Measurements from ENCODE around the gene TXNIP. TPM values are rescaled to one million over a fixed set of nuclear protein-coding genes. Genes with fewer than 3 reads are reported as not detected.
A peak's percentile ranks its signal among the peaks of the same experiment; 100 is the strongest.

The TXNIP gene
- total and polyA plus RNA-seq, 2 donors (not counting 1 experiment from before 2014, with no cell fraction given), result 542 to 1,651 TPM

DNA sequence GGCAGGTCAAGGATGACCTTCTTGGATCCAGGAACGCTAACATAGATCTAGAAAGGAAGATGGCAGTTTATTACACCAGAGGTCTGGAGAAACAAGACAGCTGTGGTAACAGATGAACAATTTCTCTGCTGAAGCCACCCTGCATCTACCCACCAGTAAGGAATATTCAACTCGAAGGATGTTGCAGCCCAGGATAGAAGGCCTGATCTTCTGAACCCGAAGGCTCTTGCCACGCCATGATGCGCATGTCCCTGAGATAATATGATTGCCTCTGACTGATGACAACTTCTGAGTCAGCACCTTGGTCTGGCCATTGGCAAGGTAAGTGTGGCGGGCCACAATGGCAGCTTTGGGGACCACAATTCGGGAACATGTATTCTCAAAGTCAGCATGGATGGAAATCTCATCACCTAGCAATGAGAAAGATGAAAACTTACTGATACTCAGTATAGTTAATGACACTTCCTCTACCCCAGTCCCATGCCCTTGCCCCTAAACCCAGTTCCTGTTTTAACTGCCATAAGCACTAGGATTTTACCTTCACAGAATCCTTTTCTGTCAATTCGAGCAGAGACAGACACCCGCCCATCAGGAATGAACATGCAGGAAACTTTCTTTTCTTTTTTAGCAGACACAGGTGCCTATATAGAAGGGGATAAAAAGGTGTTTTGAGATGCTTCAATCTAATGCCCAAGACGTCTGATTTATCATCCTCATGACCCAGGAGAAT is 1.8 kb downstream of the TXNIP start:
- POLR2A ChIA-PET, result interaction anchor here (0.7 to 12.1 kb wide), 9 partner anchors 8 to 30 kb away, joined by 3 to 131 read pairs (median 5); partner anchors contain the start of genes ANKRD34A and POLR3GL
- peaks cover 12 to 40% of the 10 kb centered on the region in 2 experiments for H3K36me3 ChIP-seq (replicated peaks in 1 of 2; ENCODE audit: control extremely low read depth in 1 of 2, control insufficient read depth in 1 of 2, extremely low read depth in 1 of 2, insufficient read depth in 2 of 2, low read length in 1 of 2)
- peak overlapping the region; percentile 18 to 82 for H3K27ac ChIP-seq (ENCODE audit: low read length in 2 of 2)
- H3K4me3 ChIP-seq (ENCODE audit: control extremely low read depth in 1 of 5, extremely low read depth in 1 of 5, insufficient read depth in 1 of 5, low read depth in 2 of 5, low read length in 4 of 5), result peak overlapping the region; percentile 81 to 100 (median 95)
- DNase-seq (peak; percentile 40), ATAC-seq (ENCODE audit: low read depth) (no peak)
- peaks cover 46% of the 10 kb centered on the region for H3K79me2 ChIP-seq (ENCODE audit: control insufficient read depth, insufficient read depth, low read length)
- Mint-ChIP-seq H3K9me3 (ENCODE audit: insufficient read depth) (no peaks in the 10 kb centered on the region), H3K4me3 (peak overlapping the region; percentile 95), H3K4me1 (peaks cover 77% of the 10 kb centered on the region), H3K27me3 (no peaks in the 10 kb centered on the region), H3K27ac (peak overlapping the region; percentile 100)
- peaks cover 39% of the 10 kb centered on the region for H4K20me1 ChIP-seq (ENCODE audit: control insufficient read depth, insufficient read depth, low read length, poor library complexity, severe bottlenecking)
- 13% methylated on average over 7 of the region's 10 CpGs for WGBS (ENCODE audit: insufficient coverage)
- CTCF ChIA-PET, result interaction anchor here (11.7 to 14.8 kb wide), 2 partner anchors 14 kb away, joined by 135 to 207 read pairs; no protein-coding TSS in a partner anchor
- no peaks in the 10 kb centered on the region for H3K9me3 ChIP-seq (ENCODE audit: control extremely low read depth in 1 of 3, control insufficient read depth in 2 of 3, insufficient read depth in 1 of 3, low read length in 2 of 3)
- peaks cover 47 to 60% of the 10 kb centered on the region in 2 donors for H3K4me1 ChIP-seq (ENCODE audit: control insufficient read depth in 2 of 2, insufficient read depth in 2 of 2, low read length in 2 of 2)
- H3K27me3 ChIP-seq (replicated peaks in 1 of 4; ENCODE audit: control extremely low read depth in 1 of 4, control insufficient read depth in 3 of 4, insufficient read depth in 4 of 4, low read length in 3 of 4), result no peaks in the 10 kb centered on the region
- H3K9ac ChIP-seq (ENCODE audit: low read length), result peak overlapping the region; percentile 81
- intact Hi-C loops (cut with micrococcal nuclease), result loop anchor here (5.0 kb wide), 1 partner anchor 137 kb away; the partner anchor contains the start of gene PIAS3
- peak overlapping the region; percentile 80 for H3K4me2 ChIP-seq (replicated peaks; ENCODE audit: low read depth, low read length, poor library complexity, severe bottlenecking)
- TF ChIP-seq, protein P1, sequence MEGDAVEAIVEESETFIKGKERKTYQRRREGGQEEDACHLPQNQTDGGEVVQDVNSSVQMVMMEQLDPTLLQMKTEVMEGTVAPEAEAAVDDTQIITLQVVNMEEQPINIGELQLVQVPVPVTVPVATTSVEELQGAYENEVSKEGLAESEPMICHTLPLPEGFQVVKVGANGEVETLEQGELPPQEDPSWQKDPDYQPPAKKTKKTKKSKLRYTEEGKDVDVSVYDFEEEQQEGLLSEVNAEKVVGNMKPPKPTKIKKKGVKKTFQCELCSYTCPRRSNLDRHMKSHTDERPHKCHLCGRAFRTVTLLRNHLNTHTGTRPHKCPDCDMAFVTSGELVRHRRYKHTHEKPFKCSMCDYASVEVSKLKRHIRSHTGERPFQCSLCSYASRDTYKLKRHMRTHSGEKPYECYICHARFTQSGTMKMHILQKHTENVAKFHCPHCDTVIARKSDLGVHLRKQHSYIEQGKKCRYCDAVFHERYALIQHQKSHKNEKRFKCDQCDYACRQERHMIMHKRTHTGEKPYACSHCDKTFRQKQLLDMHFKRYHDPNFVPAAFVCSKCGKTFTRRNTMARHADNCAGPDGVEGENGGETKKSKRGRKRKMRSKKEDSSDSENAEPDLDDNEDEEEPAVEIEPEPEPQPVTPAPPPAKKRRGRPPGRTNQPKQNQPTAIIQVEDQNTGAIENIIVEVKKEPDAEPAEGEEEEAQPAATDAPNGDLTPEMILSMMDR (IDR thresholded peaks at IDR 0.05), result no peak
- TF ChIP-seq EZH2 (IDR thresholded peaks at IDR 0.05; ENCODE audit: borderline replicate concordance, insufficient read depth, low read depth, low read length, poor library complexity, severe bottlenecking), result no peak
- no peak overlapping the region for H2AFZ ChIP-seq (ENCODE audit: insufficient read depth, low read depth, low read length, poor library complexity, severe bottlenecking)

Measured in B cell (primary cell).